Measurements from ENCODE around the gene CNPY1. TPM values are rescaled to one million over a fixed set of nuclear protein-coding genes. Genes with fewer than 3 reads are reported as not detected.

CNPY1 gene
- total and polyA plus RNA-seq, 5 experiments from 2014 or later: not detected

- DNase-seq: no peak
- peaks cover 0 to 15% (median 3%) of the 10 kb centered on the region in 5 donors for H3K27me3 Mint-ChIP-seq
- H3K9me3 Mint-ChIP-seq: no peaks in the 10 kb centered on the region
- H3K4me1 Mint-ChIP-seq: no peaks in the 10 kb centered on the region
- H3K27ac Mint-ChIP-seq: no peak overlapping the region
- no peak overlapping the region for H3K4me3 Mint-ChIP-seq
- POLR2A ChIA-PET: no interaction called here
- H3K36me3 Mint-ChIP-seq: no peaks in the 10 kb centered on the region
- ATAC-seq: no peak
These were observed 1.0 kb downstream of the CNPY1 start for GRCh38 chr7:155545348-155545747.

GRCh38 chr7:155544485-155544884 lies 1.9 kb downstream of the CNPY1 start:
- POLR2A ChIA-PET: no interaction called here
- H3K4me1 Mint-ChIP-seq: no peaks in the 10 kb centered on the region
- peaks cover 1 to 17% (median 5%) of the 10 kb centered on the region in 5 donors for H3K27me3 Mint-ChIP-seq
- no peaks in the 10 kb centered on the region for H3K9me3 Mint-ChIP-seq
- ATAC-seq (no peak), DNase-seq (no peak)
- H3K36me3 Mint-ChIP-seq: no peaks in the 10 kb centered on the region
- no peak overlapping the region for H3K4me3 Mint-ChIP-seq
- H3K27ac Mint-ChIP-seq: no peak overlapping the region

- Mint-ChIP-seq H3K4me3 (no peak overlapping the region), H3K36me3 (no peaks in the 10 kb centered on the region), H3K4me1 (no peaks in the 10 kb centered on the region), H3K27ac (no peak overlapping the region), H3K27me3 (peaks cover 3 to 21% (median 8%) of the 10 kb centered on the region in 5 donors), H3K9me3 (no peaks in the 10 kb centered on the region)
- POLR2A ChIA-PET: no interaction called here
- ATAC-seq: no peak
- DNase-seq: no peak
These were observed 2.4 kb downstream of the CNPY1 start for GRCh38 chr7:155543926-155544325.

GRCh38 chr7:155543011-155543876 lies 3.1 kb downstream of the CNPY1 start:
- Mint-ChIP-seq H3K27me3 (peaks cover 7 to 26% (median 8%) of the 10 kb centered on the region in 5 donors), H3K4me1 (no peaks in the 10 kb centered on the region), H3K4me3 (no peak overlapping the region), H3K9me3 (no peaks in the 10 kb centered on the region), H3K36me3 (no peaks in the 10 kb centered on the region), H3K27ac (no peak overlapping the region)
- no peak for ATAC-seq
- POLR2A ChIA-PET: no interaction called here
- no peak for DNase-seq

GRCh38 chr7:155541986-155542675 lies 4.2 kb downstream of the CNPY1 start:
- DNase-seq: no peak
- POLR2A ChIA-PET: no interaction called here
- H3K27me3 Mint-ChIP-seq: peaks cover 9 to 30% (median 11%) of the 10 kb centered on the region in 5 donors
- no peak overlapping the region for H3K27ac Mint-ChIP-seq
- H3K36me3 Mint-ChIP-seq: no peaks in the 10 kb centered on the region
- H3K4me3 Mint-ChIP-seq: no peak overlapping the region
- no peaks in the 10 kb centered on the region for H3K4me1 Mint-ChIP-seq
- H3K9me3 Mint-ChIP-seq: no peaks in the 10 kb centered on the region
- no peak for ATAC-seq

- POLR2A ChIA-PET: no interaction called here
- DNase-seq: no peak
- H3K36me3 Mint-ChIP-seq: no peaks in the 10 kb centered on the region
- H3K27me3 Mint-ChIP-seq: peaks cover 18 to 42% (median 25%) of the 10 kb centered on the region in 5 donors
- no peak for ATAC-seq
- H3K27ac Mint-ChIP-seq: no peak overlapping the region
- H3K9me3 Mint-ChIP-seq: no peaks in the 10 kb centered on the region
- no peak overlapping the region for H3K4me3 Mint-ChIP-seq
- H3K4me1 Mint-ChIP-seq: no peaks in the 10 kb centered on the region
These were observed 5.8 kb downstream of the CNPY1 start for GRCh38 chr7:155540553-155540952.

- no peak overlapping the region for H3K27ac Mint-ChIP-seq
- ATAC-seq: no peak
These were observed 8.1 kb downstream of the CNPY1 start for GRCh38 chr7:155538293-155538692.

GRCh38 chr7:155536451-155536850 lies 9.9 kb downstream of the CNPY1 start:
- no peak overlapping the region for H3K4me3 Mint-ChIP-seq
- peaks cover 0 to 1% (median 0%) of the 10 kb centered on the region in 9 donors for H3K9me3 Mint-ChIP-seq
- H3K27me3 Mint-ChIP-seq: peaks cover 41 to 83% (median 56%) of the 10 kb centered on the region in 5 donors
- no peak for DNase-seq
- peaks cover 11 to 19% (median 15%) of the 10 kb centered on the region in 4 donors for H3K4me1 Mint-ChIP-seq
- ATAC-seq: no peak
- POLR2A ChIA-PET: no interaction called here
- H3K36me3 Mint-ChIP-seq: no peaks in the 10 kb centered on the region
- H3K27ac Mint-ChIP-seq: no peak overlapping the region

More at GRCh38 chr7:155538293-155538692, 8.1 kb downstream of the CNPY1 start:
- DNase-seq: no peak
- Mint-ChIP-seq H3K36me3 (no peaks in the 10 kb centered on the region), H3K4me1 (peaks cover 7 to 12% (median 9%) of the 10 kb centered on the region in 4 donors), H3K4me3 (no peak overlapping the region), H3K9me3 (peaks cover 0 to 1% (median 0%) of the 10 kb centered on the region in 9 donors), H3K27me3 (peaks cover 32 to 65% (median 41%) of the 10 kb centered on the region in 5 donors)
- POLR2A ChIA-PET: no interaction called here

- H3K36me3 Mint-ChIP-seq: no peaks in the 10 kb centered on the region
- peaks cover 0 to 2% (median 0%) of the 10 kb centered on the region in 9 donors for H3K9me3 Mint-ChIP-seq
- peaks cover 11 to 19% (median 15%) of the 10 kb centered on the region in 4 donors for H3K4me1 Mint-ChIP-seq
- DNase-seq (no peak), ATAC-seq (no peak)
- peak overlapping the region in 1 of 10 donors; percentile 4 for H3K27ac Mint-ChIP-seq
- H3K27me3 Mint-ChIP-seq: peaks cover 52 to 97% (median 70%) of the 10 kb centered on the region in 5 donors
- peak overlapping the region in 3 of 10 donors; percentile 41 to 81 (median 67) for H3K4me3 Mint-ChIP-seq
- POLR2A ChIA-PET: no interaction called here
These were observed 11.7 kb downstream of the CNPY1 start for GRCh38 chr7:155534691-155535090.

GRCh38 chr7:155533827-155534690 lies 12.3 kb downstream of the CNPY1 start:
- POLR2A ChIA-PET: interaction anchor here (0.7 kb wide), 1 partner anchor 64 kb away, joined by 3 read pairs; no protein-coding TSS in a partner anchor
- peak overlapping the region; percentile 41 to 84 (median 68) for H3K4me3 Mint-ChIP-seq
- H3K36me3 Mint-ChIP-seq: no peaks in the 10 kb centered on the region
- H3K27me3 Mint-ChIP-seq: peaks cover 50 to 97% (median 72%) of the 10 kb centered on the region in 5 donors
- H3K4me1 Mint-ChIP-seq: peaks cover 11 to 19% (median 15%) of the 10 kb centered on the region in 4 donors
- ATAC-seq (peak; percentile 49 to 52), DNase-seq (peak in 4 of 10 donors; percentile 5 to 30 (median 10))
- H3K27ac Mint-ChIP-seq: peak overlapping the region in 1 of 10 donors; percentile 45
- peaks cover 0 to 2% (median 0%) of the 10 kb centered on the region in 9 donors for H3K9me3 Mint-ChIP-seq

GRCh38 chr7:155533120-155533826 lies 13.1 kb downstream of the CNPY1 start:
- POLR2A ChIA-PET: interaction anchor here (0.7 kb wide), 1 partner anchor 65 kb away, joined by 3 read pairs; no protein-coding TSS in a partner anchor
- ATAC-seq: peak; percentile 57 to 70

GRCh38 chr7:155532792-155533119 lies 13.6 kb downstream of the CNPY1 start:
- POLR2A ChIA-PET: no interaction called here
- Mint-ChIP-seq H3K36me3 (no peaks in the 10 kb centered on the region), H3K9me3 (peaks cover 0 to 2% (median 0%) of the 10 kb centered on the region in 9 donors), H3K4me1 (peaks cover 11 to 19% (median 15%) of the 10 kb centered on the region in 4 donors), H3K4me3 (peak overlapping the region; percentile 41 to 84 (median 67)), H3K27me3 (peaks cover 48 to 86% (median 70%) of the 10 kb centered on the region in 5 donors), H3K27ac (peak overlapping the region in 2 of 10 donors; percentile 9 to 11)
- no peak for DNase-seq
- no peak for ATAC-seq

More at GRCh38 chr7:155533120-155533826, 13.1 kb downstream of the CNPY1 start:
- Mint-ChIP-seq H3K4me1 (peaks cover 11 to 19% (median 15%) of the 10 kb centered on the region in 4 donors), H3K27ac (peak overlapping the region in 1 of 10 donors; percentile 11), H3K4me3 (peak overlapping the region; percentile 41 to 84 (median 71)), H3K9me3 (peaks cover 0 to 2% (median 0%) of the 10 kb centered on the region in 9 donors), H3K36me3 (no peaks in the 10 kb centered on the region), H3K27me3 (peaks cover 50 to 90% (median 71%) of the 10 kb centered on the region in 5 donors)
- DNase-seq: peak in 2 of 10 donors; percentile 5 to 13

Measured in naive thymus-derived CD8-positive, alpha-beta T cell (primary cell).